ENCODE data around the gene ADCY3. TPM values are rescaled to one million over a fixed set of nuclear protein-coding genes. Genes with fewer than 3 reads are reported as not detected.
A peak's percentile ranks its signal among the peaks of the same experiment; 100 is the strongest.

Gene ADCY3
- polyA plus RNA-seq, 3 donors = 19.9 to 26.4 (median 20.0) TPM

DNA sequence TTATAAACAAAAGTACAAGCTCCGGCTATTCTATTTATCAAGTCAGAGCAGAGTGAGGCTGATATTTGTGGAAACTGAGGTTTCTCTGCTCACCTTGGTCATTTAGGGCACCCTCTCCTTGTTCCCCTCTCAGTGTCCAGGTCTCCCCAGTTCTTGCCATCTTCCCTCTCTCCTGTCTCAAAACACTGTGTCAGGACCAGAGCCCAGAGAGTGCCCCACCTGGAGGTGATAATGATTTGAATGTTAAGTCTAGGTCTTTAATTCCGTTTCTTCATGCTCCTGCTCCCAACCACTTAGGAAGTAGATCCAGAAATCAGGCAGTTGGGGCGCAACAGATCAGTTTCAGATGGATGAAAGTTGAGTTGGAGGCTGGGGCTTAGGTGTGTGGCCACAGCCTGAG lies 9.2 kb upstream of the ADCY3 start:
- DNase-seq (ENCODE audit: extremely low read depth in 1 of 11, low read depth in 9 of 11, low spot score in 4 of 11) = no peak

GRCh38 chr2:24928036-24928435 lies 8.0 kb upstream of the ADCY3 start:
- no peak for DNase-seq (ENCODE audit: extremely low read depth in 1 of 11, low read depth in 9 of 11, low spot score in 4 of 11)

DNA sequence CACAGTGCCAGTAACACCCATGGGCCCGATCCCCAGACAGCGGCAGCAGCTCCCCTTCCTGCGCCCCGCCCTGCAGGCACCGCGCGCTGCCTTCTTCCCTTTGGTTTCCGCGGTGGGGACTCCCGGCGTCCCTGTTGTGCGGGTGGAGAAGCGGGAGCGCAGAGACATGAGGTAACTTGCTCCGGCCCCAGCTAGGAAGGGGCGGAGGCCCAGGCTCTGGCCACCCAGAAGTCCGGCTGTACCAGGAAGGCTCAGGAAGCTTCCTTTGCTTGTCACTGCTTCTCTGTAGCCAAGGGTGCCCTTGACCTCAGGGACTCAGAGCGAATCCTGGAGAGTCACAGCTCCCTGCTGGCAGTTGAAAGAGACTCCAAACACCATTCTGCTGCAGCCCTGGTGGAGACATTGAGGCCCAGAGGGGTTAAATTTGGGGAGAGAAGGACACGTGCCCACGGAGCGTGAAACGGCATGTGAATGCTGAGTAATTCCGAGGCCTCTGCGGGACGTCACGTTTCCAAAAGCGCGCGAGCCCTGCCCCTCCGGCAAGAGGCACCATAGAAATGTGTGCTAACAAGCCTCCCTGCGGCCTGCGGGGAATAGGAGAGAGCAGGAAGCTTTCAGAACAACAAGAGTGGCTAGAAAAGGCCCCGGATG lies 6.7 kb upstream of the ADCY3 start:
- DNase-seq (ENCODE audit: extremely low read depth in 1 of 11, low read depth in 9 of 11, low spot score in 4 of 11) = peak in 4 of 11 donors; percentile 18 to 31 (median 22)

DNA sequence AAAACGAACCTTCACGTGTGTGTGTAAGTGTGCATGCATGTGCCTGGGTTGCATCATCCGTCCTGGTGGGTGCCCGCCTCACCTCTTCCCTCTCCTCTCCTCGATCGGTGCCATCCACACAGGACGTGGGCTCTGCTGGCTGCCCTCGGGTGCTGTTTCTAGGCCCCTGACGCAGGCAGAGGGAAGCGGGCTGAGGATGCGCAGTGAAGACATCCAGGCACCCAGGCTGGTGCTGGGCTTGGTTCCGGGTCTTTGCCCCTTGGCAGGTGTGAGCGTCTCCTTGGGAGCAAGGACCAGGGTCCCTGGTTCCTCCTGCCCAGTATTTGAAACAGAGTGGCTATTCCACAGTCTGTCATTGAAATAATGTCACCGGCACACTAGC lies 6.2 kb upstream of the ADCY3 start:
- DNase-seq (ENCODE audit: extremely low read depth in 1 of 11, low read depth in 9 of 11, low spot score in 4 of 11) = no peak

DNA sequence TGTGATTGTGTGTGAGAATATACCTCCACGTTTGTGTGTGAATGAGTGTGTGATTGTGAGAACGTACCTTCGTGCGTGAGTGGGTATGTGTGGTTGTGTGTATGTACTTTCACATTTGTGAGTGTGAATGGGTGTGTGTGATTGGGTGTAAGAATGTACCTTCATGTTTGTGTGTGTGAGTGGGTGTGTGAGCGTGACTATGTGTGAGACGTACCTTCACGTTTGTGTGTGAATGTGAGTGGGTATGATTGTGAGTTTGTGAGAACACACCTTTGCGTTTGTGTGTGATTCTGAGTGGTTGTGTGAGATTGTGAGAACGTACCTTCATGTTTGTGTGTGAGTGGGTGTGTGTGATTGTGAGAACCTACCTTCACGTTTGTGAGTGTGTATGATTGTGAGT lies 5.8 kb upstream of the ADCY3 start:
- no peak for DNase-seq (ENCODE audit: extremely low read depth in 1 of 11, low read depth in 9 of 11, low spot score in 4 of 11)

- DNase-seq (ENCODE audit: extremely low read depth in 1 of 11, low read depth in 9 of 11, low spot score in 4 of 11) = no peak
Observed at GRCh38 chr2:24924732-24925131, 4.7 kb upstream of the ADCY3 start.

DNA sequence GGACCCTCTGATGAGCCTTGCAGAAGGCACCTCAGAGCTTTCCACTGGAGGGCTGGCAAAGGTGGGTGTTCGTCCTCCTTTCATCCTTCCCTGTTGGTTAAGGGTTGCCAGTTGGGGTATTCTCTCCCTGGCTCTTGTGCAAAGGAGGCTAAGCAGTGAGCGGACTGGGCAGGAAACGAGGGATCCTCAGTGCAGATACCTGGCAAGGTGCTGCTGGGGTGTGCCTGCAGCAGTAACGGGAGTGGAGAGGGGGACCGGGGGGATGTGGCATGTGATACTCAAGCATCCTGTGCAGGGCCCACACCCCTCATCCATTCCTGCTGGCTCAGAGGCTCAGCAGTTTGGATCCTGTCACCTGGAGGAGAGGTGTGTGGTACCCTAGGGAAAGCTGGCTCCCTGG lies 4.2 kb upstream of the ADCY3 start:
- DNase-seq (ENCODE audit: extremely low read depth in 1 of 11, low read depth in 9 of 11, low spot score in 4 of 11) = no peak

DNA sequence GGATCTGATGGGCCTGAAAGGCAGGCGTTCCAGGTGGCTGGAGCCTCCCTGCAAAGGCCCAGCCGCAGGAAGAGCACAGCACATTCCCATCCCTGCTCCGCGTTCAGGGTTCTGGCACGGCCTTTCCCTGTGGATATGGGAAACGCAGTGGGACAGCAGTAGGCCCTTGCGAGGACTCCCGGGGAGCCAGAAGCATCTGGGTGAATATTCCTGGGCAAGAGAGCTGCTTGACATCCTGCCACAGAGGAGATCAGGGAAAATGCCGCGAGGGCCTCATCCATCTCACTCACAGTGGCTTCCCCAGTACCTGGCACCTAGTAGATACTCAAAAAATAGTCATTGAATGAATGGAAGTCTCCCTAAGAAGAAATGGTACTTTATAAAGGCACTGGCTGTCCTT lies 3.1 kb upstream of the ADCY3 start:
- DNase-seq (ENCODE audit: extremely low read depth in 1 of 11, low read depth in 9 of 11, low spot score in 4 of 11) = no peak

DNA sequence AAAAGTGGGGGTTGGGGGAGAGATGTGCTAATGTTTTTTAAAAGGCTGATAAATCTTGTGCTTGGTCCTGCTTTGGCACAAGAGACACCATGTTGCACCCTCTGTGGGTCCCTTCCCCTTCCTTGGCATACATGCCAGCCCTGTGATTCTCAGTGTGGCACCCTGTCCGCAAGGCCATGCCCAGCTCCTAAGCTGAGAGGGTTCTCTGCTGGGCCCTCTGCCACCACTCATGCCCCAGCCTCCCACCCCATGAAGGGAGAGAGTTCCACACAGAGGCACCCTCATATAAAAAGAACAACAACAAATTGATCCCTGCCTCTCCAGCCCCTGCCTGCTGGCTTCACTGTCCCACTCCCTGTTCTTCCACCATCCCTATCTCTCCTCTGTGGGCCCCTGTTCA lies 2.5 kb upstream of the ADCY3 start:
- no peak for DNase-seq (ENCODE audit: extremely low read depth in 1 of 11, low read depth in 9 of 11, low spot score in 4 of 11)

- no peak for DNase-seq (ENCODE audit: extremely low read depth in 1 of 11, low read depth in 9 of 11, low spot score in 4 of 11)
Observed at GRCh38 chr2:24920809-24921441, 888 bp upstream of the ADCY3 start.

DNA sequence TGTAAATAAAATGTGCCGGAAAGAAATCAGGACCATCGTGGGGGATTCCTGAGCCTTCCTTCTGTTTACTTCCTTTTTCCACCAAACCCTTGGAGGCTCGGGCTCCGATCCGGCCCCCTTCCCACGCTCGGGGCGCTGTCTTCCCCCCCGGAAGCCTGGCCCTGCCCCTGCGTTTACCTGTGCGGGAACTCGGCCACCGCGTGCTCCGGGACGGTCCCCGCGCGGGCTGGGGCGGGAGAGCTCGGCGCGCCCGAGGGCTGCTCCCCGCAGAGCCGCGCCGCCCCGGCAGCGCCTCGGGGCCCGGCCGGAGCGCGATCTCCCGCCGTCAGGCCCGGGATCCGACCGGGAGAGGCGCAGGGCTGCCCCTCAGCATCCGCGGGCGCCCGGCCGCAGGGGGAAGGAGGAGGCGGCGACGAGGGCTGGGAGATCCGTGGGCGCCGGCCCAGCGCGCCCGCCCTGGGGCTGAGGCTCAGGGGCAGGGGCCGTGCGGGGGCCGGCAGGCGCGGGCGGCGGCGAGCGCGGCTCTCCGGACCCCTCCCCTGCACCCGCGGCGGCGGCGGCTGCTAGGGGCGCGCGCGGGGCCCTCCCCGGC lies 435 bp downstream of the ADCY3 start:
- DNase-seq (ENCODE audit: extremely low read depth in 1 of 11, low read depth in 9 of 11, low spot score in 4 of 11) = peak in 5 of 11 donors; percentile 8 to 26 (median 14)

DNA sequence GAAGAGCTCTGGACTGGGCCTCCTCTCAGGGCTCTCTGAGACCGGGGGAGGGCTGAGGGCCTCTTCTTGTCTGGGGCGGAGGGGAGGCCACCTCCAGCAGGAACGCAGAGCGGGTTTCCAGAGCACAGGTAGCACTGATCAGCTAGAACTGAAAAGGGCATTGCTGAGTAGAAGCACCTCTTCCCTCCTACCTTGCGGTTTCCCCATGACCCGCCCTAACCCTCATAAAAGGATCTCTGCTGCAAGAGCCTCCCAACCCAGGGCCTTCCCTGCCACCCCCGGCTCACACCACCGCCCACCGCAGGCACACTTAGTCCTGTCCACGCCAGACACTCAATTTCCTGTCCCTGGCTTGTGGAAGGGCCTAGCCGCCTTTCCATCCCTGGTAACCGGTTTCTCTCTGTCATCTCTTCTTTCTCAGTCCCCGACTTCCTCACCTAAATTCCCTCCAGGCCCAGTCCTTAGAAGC lies 966 bp downstream of the ADCY3 start:
- DNase-seq (ENCODE audit: extremely low read depth in 1 of 11, low read depth in 9 of 11, low spot score in 4 of 11) = peak in 2 of 11 donors; percentile 3 to 5

DNA sequence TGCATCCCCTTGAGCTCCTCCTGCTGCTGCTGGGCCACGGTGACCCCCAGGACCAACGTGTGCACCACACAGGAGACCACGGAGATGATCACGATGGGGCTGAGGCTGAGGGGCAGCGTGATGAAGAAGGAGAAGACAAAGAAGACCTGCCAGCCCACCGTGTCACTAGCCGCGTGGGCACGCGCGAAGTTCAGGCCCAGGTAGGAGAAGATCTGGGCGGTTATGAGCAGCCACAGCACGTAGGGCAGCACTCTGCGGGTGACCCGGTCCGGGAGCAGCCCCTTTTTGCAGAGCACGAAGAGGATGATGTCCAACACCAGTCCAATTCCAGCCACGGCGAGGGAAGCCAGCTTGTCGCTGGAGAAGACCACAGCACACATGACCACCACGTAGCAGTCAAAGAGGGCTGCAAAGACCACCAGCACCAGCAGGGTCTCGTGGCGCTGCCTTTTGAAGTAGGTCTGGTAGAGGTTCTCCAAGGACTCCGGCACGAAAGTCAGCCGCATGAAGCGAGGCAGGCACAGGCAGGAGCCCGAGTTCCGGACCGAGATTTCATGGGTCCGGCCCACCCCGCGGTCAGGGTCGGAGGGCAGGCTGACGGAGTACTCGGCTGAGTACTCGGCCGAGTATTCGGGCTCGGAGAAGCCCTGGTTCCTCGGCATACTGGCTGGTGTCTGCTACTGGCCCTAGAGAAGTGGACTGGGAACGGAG lies 1.6 kb downstream of the ADCY3 start:
- DNase-seq (ENCODE audit: extremely low read depth in 1 of 11, low read depth in 9 of 11, low spot score in 4 of 11) = no peak

GRCh38 chr2:24917731-24918325 lies 2.2 kb downstream of the ADCY3 start:
- no peak for DNase-seq (ENCODE audit: extremely low read depth in 1 of 11, low read depth in 9 of 11, low spot score in 4 of 11)

DNA sequence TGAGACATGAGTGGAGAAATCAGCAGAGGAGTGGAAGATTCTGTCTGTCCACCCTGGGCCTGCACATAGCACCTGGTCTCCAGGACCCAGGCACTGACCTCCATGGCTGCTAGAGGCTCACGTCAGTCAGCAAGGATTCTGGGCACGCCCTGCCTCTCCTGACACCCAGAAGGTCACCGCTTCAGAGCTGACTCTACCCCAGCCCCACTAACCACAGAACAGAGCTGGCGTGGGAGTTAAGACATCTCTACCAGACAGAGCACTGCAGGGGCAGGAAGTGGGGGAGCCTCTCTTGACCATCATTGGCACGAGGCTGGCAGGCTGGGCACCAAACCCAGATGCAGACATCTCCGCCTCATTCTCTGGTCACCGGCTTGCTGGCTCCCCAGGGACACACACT lies 3.0 kb downstream of the ADCY3 start:
- no peak for DNase-seq (ENCODE audit: extremely low read depth in 1 of 11, low read depth in 9 of 11, low spot score in 4 of 11)

DNA sequence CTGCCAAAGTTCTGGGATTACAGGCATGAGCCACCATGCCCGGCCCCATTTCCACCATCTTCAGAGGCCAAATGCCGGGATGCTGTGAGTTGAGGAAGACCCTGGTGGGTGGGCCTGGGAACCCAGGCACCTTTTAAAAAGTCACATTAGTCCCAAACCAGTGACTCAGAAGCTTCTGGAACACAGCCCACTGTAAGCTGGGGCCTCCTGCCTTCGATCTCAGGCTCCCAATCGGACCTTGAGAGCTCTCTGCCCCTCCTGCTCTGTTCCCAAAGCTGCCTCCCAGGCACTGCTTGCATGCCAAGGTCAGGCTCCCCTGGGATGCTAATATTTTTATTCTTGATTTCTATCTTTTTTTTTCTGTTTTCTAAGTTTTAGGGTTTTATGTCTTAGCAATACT lies 4.2 kb downstream of the ADCY3 start:
- DNase-seq (ENCODE audit: extremely low read depth in 1 of 11, low read depth in 9 of 11, low spot score in 4 of 11) = no peak

- DNase-seq (ENCODE audit: extremely low read depth in 1 of 11, low read depth in 9 of 11, low spot score in 4 of 11) = no peak
Observed at GRCh38 chr2:24915175-24915574, 4.9 kb downstream of the ADCY3 start.

- DNase-seq (ENCODE audit: extremely low read depth in 1 of 11, low read depth in 9 of 11, low spot score in 4 of 11) = no peak
Observed at GRCh38 chr2:24914713-24915112, 5.3 kb downstream of the ADCY3 start.

DNA sequence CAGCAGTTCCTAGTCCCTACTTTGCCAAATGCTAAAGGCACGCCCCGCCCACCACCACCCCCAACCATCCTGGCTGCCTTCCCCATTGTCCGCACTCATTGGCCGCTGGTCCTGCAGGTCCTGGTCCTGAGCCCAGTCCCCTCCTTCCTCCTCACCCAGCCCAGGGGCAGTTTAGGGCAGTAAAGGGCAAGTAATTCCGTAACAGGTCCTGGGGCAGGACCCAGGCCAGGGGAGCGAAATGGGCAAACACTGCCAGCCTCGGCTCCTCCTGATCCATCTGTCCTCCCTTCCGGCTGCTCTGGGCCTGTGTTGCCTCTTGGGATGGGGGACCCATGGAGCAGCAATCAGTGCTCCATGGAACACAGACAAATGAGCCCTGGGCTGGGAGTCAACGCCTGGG lies 6.1 kb downstream of the ADCY3 start:
- no peak for DNase-seq (ENCODE audit: extremely low read depth in 1 of 11, low read depth in 9 of 11, low spot score in 4 of 11)

DNA sequence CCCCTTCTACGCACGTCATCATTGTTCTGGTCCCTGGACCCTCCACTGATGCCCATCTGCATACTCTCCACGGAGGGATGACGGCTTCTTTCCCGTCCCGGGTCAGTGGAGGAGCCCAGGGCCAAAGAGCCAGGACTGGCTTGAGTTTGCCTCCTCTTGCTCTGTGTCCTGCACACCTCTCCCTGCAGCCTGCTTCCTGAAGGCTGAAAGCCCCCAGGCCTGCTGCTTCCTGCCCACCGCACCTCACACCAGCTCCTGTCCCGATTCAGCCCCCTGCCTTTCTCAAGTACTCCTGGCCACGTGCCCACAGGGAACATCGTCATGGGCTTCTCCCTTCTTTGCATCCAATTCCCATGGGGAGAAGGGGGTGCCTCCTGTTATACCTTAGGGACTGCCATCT lies 7.1 kb downstream of the ADCY3 start:
- no peak for DNase-seq (ENCODE audit: extremely low read depth in 1 of 11, low read depth in 9 of 11, low spot score in 4 of 11)

Data from renal cortex interstitium (tissue), 11 donors.